Activated T-cell treated with anti-CD3 and anti-CD28 coated beads, Interleukin-2, amount 50 U/mL, for 72 hours (primary cell): ENCODE data around the gene CAPN2. TPM values are rescaled to one million over a fixed set of nuclear protein-coding genes. Genes with fewer than 3 reads are reported as not detected.

Experiments
- ATAC-seq, 2 donors: fragments of 150-1000 bp; cut with Tn5 transposase; replicated peaks in 1 of 2; 2 replicates each; pipeline ENCODE4 v1.10.0; 2021; ENCODE audit warnings: moderate library complexity in 2 of 2, mild to moderate bottlenecking in 1 of 2
- DNase-seq, 2 donors: peaks; one replicate each; pipeline ENCODE4 v3.0.0; 2021 to 2022; ENCODE audit warnings: mixed read lengths in 1 of 2
- H3K27ac Mint-ChIP-seq: one replicate; pipeline ENCODE4 v1.8.0; 2022; ENCODE audit warnings: mild to moderate bottlenecking, moderate library complexity, mixed read lengths
- H3K27me3 Mint-ChIP-seq: one replicate; pipeline ENCODE4 v1.8.0; 2022; ENCODE audit warnings: low read depth, mixed read lengths
- H3K36me3 Mint-ChIP-seq, 2 donors: one replicate each; pipeline ENCODE4 v1.8.0; 2022; ENCODE audit warnings: mixed read lengths in 2 of 2, mild to moderate bottlenecking in 1 of 2; ENCODE audit not compliant: insufficient read depth in 2 of 2
- H3K4me1 Mint-ChIP-seq: one replicate; pipeline ENCODE4 v1.8.0; 2022; ENCODE audit warnings: low read depth, mixed read lengths
- H3K4me3 Mint-ChIP-seq, 2 donors: one replicate each; pipeline ENCODE4 v1.8.0; 2022; ENCODE audit warnings: mild to moderate bottlenecking in 2 of 2, mixed read lengths in 2 of 2, moderate library complexity in 2 of 2
- H3K9me3 Mint-ChIP-seq, 2 donors: one replicate each; pipeline ENCODE4 v1.8.0; 2022; ENCODE audit warnings: mixed read lengths in 2 of 2
- total RNA-seq, 2 donors: library from RNA; stranded (reverse); gene quantifications; one replicate each; pipeline ENCODE4 v1.2.3, GENCODE V29; 2022

The CAPN2 gene
- total RNA-seq, 2 donors from 2014 or later = 37.8 to 58.8 TPM

GRCh38 chr1:223683586-223684487 lies 28.5 kb upstream of the CAPN2 start:
- Mint-ChIP-seq H3K36me3 (no peaks in the 10 kb centered on the region), H3K27me3 (peaks cover 14% of the 10 kb centered on the region), H3K27ac (no peak overlapping the region), H3K4me1 (no peaks in the 10 kb centered on the region), H3K4me3 (no peak overlapping the region), H3K9me3 (no peaks in the 10 kb centered on the region)
- ATAC-seq = peak; percentile 43 to 50
- DNase-seq = peak; percentile 50 to 60

- H3K36me3 Mint-ChIP-seq = no peaks in the 10 kb centered on the region
- ATAC-seq = no peak
- no peak overlapping the region for H3K4me3 Mint-ChIP-seq
- DNase-seq = no peak
- H3K9me3 Mint-ChIP-seq = no peaks in the 10 kb centered on the region
- H3K27ac Mint-ChIP-seq = no peak overlapping the region
- peaks cover 14% of the 10 kb centered on the region for H3K27me3 Mint-ChIP-seq
- no peaks in the 10 kb centered on the region for H3K4me1 Mint-ChIP-seq
These were observed 27.9 kb upstream of the CAPN2 start for GRCh38 chr1:223684488-223684792.

- no peak overlapping the region for H3K4me3 Mint-ChIP-seq
- no peaks in the 10 kb centered on the region for H3K9me3 Mint-ChIP-seq
- H3K27me3 Mint-ChIP-seq = peaks cover 7% of the 10 kb centered on the region
- H3K4me1 Mint-ChIP-seq = no peaks in the 10 kb centered on the region
- DNase-seq (no peak), ATAC-seq (no peak)
- no peaks in the 10 kb centered on the region for H3K36me3 Mint-ChIP-seq
- H3K27ac Mint-ChIP-seq = no peak overlapping the region
These were observed 21.2 kb upstream of the CAPN2 start for GRCh38 chr1:223691121-223691520.

- DNase-seq (no peak), ATAC-seq (no peak)
- Mint-ChIP-seq H3K4me3 (no peak overlapping the region), H3K4me1 (peaks cover 16% of the 10 kb centered on the region), H3K27me3 (no peaks in the 10 kb centered on the region), H3K36me3 (no peaks in the 10 kb centered on the region), H3K9me3 (no peaks in the 10 kb centered on the region), H3K27ac (no peak overlapping the region)
These were observed 17.3 kb upstream of the CAPN2 start for GRCh38 chr1:223695014-223695548.

GRCh38 chr1:223695941-223696340 lies 16.4 kb upstream of the CAPN2 start:
- H3K9me3 Mint-ChIP-seq = no peaks in the 10 kb centered on the region
- H3K4me1 Mint-ChIP-seq = peaks cover 24% of the 10 kb centered on the region

GRCh38 chr1:223700388-223700918 lies 11.9 kb upstream of the CAPN2 start:
- H3K4me3 Mint-ChIP-seq = peak overlapping the region; percentile 71
- H3K9me3 Mint-ChIP-seq = no peaks in the 10 kb centered on the region
- H3K4me1 Mint-ChIP-seq = peaks cover 68% of the 10 kb centered on the region
- peaks cover 0 to 2% of the 10 kb centered on the region in 2 donors for H3K36me3 Mint-ChIP-seq
- ATAC-seq = no peak
- DNase-seq = no peak
- no peaks in the 10 kb centered on the region for H3K27me3 Mint-ChIP-seq
- peak overlapping the region; percentile 92 for H3K27ac Mint-ChIP-seq

More at GRCh38 chr1:223695941-223696340, 16.4 kb upstream of the CAPN2 start:
- DNase-seq (no peak), ATAC-seq (no peak)
- no peak overlapping the region for H3K27ac Mint-ChIP-seq
- H3K36me3 Mint-ChIP-seq = no peaks in the 10 kb centered on the region
- no peaks in the 10 kb centered on the region for H3K27me3 Mint-ChIP-seq
- no peak overlapping the region for H3K4me3 Mint-ChIP-seq

- peak overlapping the region; percentile 92 for H3K27ac Mint-ChIP-seq
These were observed 11.2 kb upstream of the CAPN2 start for GRCh38 chr1:223700942-223701637.

GRCh38 chr1:223702735-223703667 lies 9.3 kb upstream of the CAPN2 start:
- no peak overlapping the region for H3K27ac Mint-ChIP-seq
- peaks cover 87% of the 10 kb centered on the region for H3K4me1 Mint-ChIP-seq
- H3K9me3 Mint-ChIP-seq = no peaks in the 10 kb centered on the region
- H3K36me3 Mint-ChIP-seq = peaks cover 0 to 2% of the 10 kb centered on the region in 2 donors
- ATAC-seq = peak; percentile 75 to 78
- peak overlapping the region; percentile 10 to 18 for H3K4me3 Mint-ChIP-seq
- no peaks in the 10 kb centered on the region for H3K27me3 Mint-ChIP-seq
- peak; percentile 41 to 55 for DNase-seq

More at GRCh38 chr1:223700942-223701637, 11.2 kb upstream of the CAPN2 start:
- Mint-ChIP-seq H3K4me3 (peak overlapping the region; percentile 71), H3K27me3 (no peaks in the 10 kb centered on the region), H3K36me3 (peaks cover 0 to 2% of the 10 kb centered on the region in 2 donors), H3K9me3 (no peaks in the 10 kb centered on the region), H3K4me1 (peaks cover 69% of the 10 kb centered on the region)
- ATAC-seq = peak; percentile 75 to 77
- DNase-seq = peak; percentile 36 to 51

- H3K4me3 Mint-ChIP-seq = no peak overlapping the region
- DNase-seq (no peak), ATAC-seq (no peak)
- H3K27ac Mint-ChIP-seq = no peak overlapping the region
- H3K27me3 Mint-ChIP-seq = no peaks in the 10 kb centered on the region
- peaks cover 0 to 2% of the 10 kb centered on the region in 2 donors for H3K36me3 Mint-ChIP-seq
- no peaks in the 10 kb centered on the region for H3K9me3 Mint-ChIP-seq
- peaks cover 88% of the 10 kb centered on the region for H3K4me1 Mint-ChIP-seq
These were observed 8.7 kb upstream of the CAPN2 start for GRCh38 chr1:223703668-223704013.

GRCh38 chr1:223704921-223705878 lies 7.1 kb upstream of the CAPN2 start:
- no peaks in the 10 kb centered on the region for H3K27me3 Mint-ChIP-seq
- H3K9me3 Mint-ChIP-seq = no peaks in the 10 kb centered on the region
- H3K27ac Mint-ChIP-seq = no peak overlapping the region
- DNase-seq (no peak), ATAC-seq (no peak)
- H3K4me3 Mint-ChIP-seq = no peak overlapping the region
- peaks cover 81% of the 10 kb centered on the region for H3K4me1 Mint-ChIP-seq
- H3K36me3 Mint-ChIP-seq = peaks cover 0 to 2% of the 10 kb centered on the region in 2 donors

- Mint-ChIP-seq H3K4me1 (peaks cover 78% of the 10 kb centered on the region), H3K4me3 (no peak overlapping the region), H3K27ac (no peak overlapping the region), H3K9me3 (no peaks in the 10 kb centered on the region), H3K27me3 (no peaks in the 10 kb centered on the region), H3K36me3 (peaks cover 0 to 2% of the 10 kb centered on the region in 2 donors)
- ATAC-seq (no peak), DNase-seq (no peak)
These were observed 6.0 kb upstream of the CAPN2 start for GRCh38 chr1:223706077-223706973.
